Activated T-cell treated with anti-CD3 and anti-CD28 coated beads, Interleukin-2, amount 50 U/mL, for 4 hours (primary cell): ENCODE measurements around the gene PCAT6. TPM values are rescaled to one million over a fixed set of nuclear protein-coding genes. Genes with fewer than 3 reads are reported as not detected.

ENCODE experiments used
- ATAC-seq, 2 donors: fragments of 200-7000 bp; cut with Tn5 transposase; one replicate each; pipeline ENCODE4 v1.10.0; 2021
- DNase-seq: peaks from one replicate; pipeline ENCODE4 v3.0.0-alpha.2; 2020
- H3K27me3 Mint-ChIP-seq: one replicate; pipeline ENCODE4 v1.8.0; 2021; ENCODE audit warnings: low read depth, mixed read lengths
- H3K36me3 Mint-ChIP-seq: one replicate; pipeline ENCODE4 v1.8.0; 2022; ENCODE audit warnings: mixed read lengths; ENCODE audit not compliant: insufficient read depth
- H3K4me1 Mint-ChIP-seq: one replicate; pipeline ENCODE4 v1.8.0; 2021; ENCODE audit warnings: low read depth, mixed read lengths
- H3K4me3 Mint-ChIP-seq: one replicate; pipeline ENCODE4 v1.8.0; 2021; ENCODE audit warnings: mild to moderate bottlenecking, moderate library complexity, mixed read lengths
- H3K9me3 Mint-ChIP-seq: one replicate; pipeline ENCODE4 v1.8.0; 2021; ENCODE audit warnings: mixed read lengths
- total RNA-seq, 3 donors: library from RNA; stranded (reverse); gene quantifications; one replicate each; pipeline ENCODE4 v1.2.1, GENCODE V29; 2021

Gene PCAT6
- total RNA-seq, 3 donors from 2014 or later, result 0.48 TPM; not detected in 2

DNA sequence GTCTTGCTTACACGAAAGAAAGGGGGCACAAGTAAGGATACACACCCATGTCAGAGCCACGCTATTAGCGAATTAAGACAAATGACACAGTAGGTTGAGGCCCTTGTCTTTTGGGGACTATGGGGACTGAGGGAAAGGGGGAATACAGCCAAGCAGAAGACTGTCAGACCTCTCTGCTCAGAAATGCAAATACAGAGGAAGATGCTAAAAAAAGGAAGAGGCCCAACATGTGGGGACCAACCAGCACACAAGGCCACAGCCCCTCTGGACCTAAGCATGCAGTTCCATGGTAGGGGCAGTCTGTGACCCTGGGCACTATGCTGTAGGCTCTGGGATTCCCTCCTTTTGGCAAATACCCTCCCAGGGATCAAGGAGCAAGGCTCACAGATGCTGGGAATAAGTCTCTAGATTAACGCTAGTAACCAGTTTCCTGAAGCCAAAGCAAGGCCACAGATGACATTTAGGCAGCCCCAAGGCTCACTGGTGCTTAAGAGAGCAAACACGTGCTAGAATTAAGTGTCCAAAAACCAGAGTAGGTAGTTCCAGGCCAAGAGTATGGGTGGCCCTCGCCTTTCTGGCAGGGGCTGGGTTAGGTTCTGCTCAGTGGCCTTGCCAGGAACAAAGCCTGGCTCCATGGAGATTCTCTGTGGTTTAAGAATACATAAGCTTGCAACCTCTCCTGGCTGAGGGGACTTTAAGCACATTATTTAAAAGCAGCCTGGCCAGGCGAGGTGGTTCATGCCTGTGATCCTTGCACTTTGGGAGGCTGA, 40.0 kb downstream of the PCAT6 start:
- ATAC-seq (no peak), DNase-seq (no peak)
- no peak overlapping the region for H3K4me3 Mint-ChIP-seq
- no peaks in the 10 kb centered on the region for H3K27me3 Mint-ChIP-seq
- no peaks in the 10 kb centered on the region for H3K36me3 Mint-ChIP-seq
- H3K4me1 Mint-ChIP-seq, result no peaks in the 10 kb centered on the region
- no peaks in the 10 kb centered on the region for H3K9me3 Mint-ChIP-seq

DNA sequence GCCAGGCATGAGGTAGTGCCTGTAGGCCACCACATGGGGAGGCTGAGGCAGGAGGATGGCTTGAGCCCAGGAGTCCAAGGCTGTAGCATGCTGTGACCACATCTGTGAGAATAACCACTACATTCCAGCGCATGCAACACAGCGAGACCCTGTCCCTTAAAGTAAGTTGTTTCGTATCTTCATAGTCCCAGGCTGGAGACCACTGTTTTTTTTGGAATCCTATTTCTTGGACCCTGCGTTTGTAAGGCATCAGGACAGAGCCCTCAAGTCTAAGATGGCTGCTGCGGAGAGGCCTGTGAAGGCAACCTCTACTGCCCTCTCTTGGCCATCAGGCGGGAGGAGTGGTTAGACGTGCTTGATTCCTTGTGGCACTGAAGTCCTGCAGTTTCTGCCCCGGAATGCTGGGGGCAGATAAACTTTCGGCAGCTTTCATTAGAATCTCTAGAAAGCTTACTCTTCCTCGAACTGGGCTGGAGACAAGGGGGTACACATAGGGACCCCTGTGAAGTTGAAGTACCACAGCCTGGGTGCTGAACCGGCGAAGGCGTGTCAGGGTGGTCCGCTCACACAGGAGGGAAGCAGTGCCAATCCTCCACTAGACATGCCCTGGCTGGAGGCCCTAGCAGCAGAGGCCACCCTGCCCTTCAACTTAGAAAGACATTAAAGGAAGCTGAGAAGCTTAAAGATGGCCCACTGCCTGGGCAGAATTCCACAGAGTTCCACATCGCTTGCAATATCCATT, 41.6 kb downstream of the PCAT6 start:
- Mint-ChIP-seq H3K4me1 (no peaks in the 10 kb centered on the region), H3K27me3 (no peaks in the 10 kb centered on the region), H3K4me3 (no peak overlapping the region), H3K36me3 (no peaks in the 10 kb centered on the region), H3K9me3 (no peaks in the 10 kb centered on the region)
- DNase-seq, result peak; percentile 29
- ATAC-seq, result peak; percentile 77 to 82

DNA sequence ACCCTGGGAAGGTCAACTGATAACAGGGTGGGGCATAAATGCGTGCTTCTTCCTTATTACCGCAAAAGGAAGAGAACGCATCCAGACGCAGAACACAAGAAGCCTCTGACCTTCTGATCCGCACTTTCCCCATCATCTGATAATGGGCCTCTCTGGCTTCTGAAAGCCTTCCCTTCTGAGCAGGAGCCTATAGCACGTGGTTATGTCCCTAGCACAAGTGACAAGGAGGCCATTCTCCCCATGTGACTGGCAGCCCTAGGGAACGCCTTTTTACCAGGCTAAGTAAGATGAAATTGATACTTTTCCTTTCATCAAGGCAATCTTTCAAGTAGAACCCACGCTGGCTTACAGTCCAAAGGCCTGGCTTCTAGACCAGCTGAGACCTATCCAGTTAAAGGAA, 44.0 kb downstream of the PCAT6 start:
- Mint-ChIP-seq H3K27me3 (peaks cover 4% of the 10 kb centered on the region), H3K36me3 (no peaks in the 10 kb centered on the region), H3K9me3 (no peaks in the 10 kb centered on the region), H3K4me1 (peaks cover 2% of the 10 kb centered on the region), H3K4me3 (no peak overlapping the region)
- DNase-seq (no peak), ATAC-seq (no peak)

DNA sequence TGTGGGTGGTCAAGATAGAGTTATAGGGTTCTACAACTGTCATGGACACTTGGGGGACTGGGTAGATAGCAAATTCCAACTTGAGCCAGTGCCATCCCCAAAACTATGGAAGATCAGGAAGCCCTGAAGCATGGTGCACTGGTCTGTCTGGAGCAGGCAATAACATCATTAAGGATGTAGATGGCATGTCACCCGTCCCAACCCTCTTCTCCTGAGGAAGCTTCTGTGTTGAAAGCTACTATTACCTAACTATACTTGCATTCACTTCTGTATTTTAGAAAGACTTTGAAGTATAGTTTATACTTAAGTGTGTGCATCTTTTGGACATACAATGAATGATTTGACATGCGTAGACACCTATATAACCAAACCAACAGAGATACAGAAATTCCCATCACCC, 45.3 kb downstream of the PCAT6 start:
- DNase-seq, result no peak
- Mint-ChIP-seq H3K4me1 (peaks cover 5% of the 10 kb centered on the region), H3K4me3 (no peak overlapping the region), H3K27me3 (peaks cover 14% of the 10 kb centered on the region), H3K9me3 (no peaks in the 10 kb centered on the region), H3K36me3 (no peaks in the 10 kb centered on the region)
- no peak for ATAC-seq

DNA sequence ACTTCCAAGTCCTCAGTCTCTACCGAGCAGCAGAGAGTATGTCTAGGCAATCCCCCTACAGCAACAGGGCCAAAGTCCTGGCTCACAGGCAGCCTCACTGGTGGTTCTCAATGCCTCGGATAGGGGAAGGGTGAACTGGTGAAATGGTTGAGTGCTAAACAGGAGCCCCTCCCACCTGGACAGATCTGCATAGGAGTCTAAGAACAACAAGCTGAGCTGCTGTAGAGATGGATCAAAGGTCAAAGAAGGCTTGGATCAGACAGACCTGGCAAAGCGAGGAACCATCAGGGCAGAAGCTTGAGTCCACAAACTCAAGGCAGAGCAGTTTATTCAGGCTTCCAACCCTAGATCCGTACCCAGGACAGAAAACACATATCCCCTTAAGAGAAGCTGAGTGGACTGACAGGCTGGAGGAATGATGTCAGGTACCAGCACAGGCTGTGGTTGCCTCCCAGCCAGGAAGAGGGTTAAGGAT, 46.4 kb downstream of the PCAT6 start:
- DNase-seq (no peak), ATAC-seq (no peak)
- H3K36me3 Mint-ChIP-seq, result no peaks in the 10 kb centered on the region
- no peak overlapping the region for H3K4me3 Mint-ChIP-seq
- H3K27me3 Mint-ChIP-seq, result peaks cover 26% of the 10 kb centered on the region
- H3K9me3 Mint-ChIP-seq, result no peaks in the 10 kb centered on the region
- peaks cover 15% of the 10 kb centered on the region for H3K4me1 Mint-ChIP-seq

DNA sequence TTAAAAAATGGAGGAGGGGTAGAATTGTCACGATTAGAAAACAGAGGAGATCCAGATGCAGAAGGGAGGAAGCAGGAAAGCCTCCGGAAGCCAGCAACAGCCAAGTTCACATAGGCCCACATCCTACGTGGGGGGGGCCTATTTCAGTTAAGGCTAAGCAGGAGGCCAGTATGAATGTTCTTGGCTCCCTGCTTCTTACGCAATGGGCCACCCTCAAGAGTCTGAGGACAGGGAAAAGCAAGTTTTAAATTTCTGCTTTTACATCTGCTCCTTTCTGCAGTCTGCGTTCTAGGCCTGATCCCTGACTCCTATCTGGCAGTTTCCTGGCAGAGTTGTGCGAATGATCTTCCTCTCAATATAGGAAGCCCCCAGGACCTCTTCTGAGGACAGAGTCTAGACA, 47.6 kb downstream of the PCAT6 start:
- Mint-ChIP-seq H3K36me3 (no peaks in the 10 kb centered on the region), H3K4me1 (peaks cover 15% of the 10 kb centered on the region), H3K27me3 (peaks cover 35% of the 10 kb centered on the region), H3K4me3 (no peak overlapping the region), H3K9me3 (no peaks in the 10 kb centered on the region)
- no peak for DNase-seq
- ATAC-seq, result no peak

DNA sequence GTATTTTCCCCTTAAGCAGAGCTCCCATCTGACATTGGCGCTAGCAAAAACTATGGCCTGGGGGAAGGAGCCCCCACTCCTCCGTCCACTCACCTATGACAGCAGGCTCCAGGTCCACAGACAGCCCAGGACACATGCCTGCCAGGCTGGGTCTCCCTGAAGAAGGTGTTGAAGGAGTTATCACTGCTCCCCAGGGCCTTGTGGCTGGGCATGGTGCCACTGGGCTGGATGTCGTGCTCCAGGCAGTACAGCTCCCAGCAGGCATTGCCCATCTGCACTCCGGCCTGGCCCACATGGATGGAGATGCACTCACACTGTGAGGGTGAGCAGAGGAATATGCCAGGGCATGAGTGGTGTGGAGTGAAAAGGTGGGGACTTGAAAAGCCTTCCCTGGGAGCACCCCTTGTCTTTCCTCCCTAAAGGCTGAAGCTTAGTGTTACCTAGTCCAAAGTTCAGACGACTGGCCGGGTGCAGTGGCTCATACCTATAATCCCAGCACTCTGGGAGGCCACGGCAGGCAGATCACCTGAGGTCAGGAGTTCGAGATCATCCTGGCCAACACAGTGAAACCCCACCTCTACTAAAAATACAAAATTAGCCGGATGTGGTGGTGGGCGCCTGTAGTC, 48.1 kb downstream of the PCAT6 start:
- no peak for DNase-seq
- H3K4me3 Mint-ChIP-seq, result no peak overlapping the region
- no peaks in the 10 kb centered on the region for H3K36me3 Mint-ChIP-seq
- H3K9me3 Mint-ChIP-seq, result no peaks in the 10 kb centered on the region
- peaks cover 40% of the 10 kb centered on the region for H3K27me3 Mint-ChIP-seq
- ATAC-seq, result no peak
- H3K4me1 Mint-ChIP-seq, result peaks cover 15% of the 10 kb centered on the region

DNA sequence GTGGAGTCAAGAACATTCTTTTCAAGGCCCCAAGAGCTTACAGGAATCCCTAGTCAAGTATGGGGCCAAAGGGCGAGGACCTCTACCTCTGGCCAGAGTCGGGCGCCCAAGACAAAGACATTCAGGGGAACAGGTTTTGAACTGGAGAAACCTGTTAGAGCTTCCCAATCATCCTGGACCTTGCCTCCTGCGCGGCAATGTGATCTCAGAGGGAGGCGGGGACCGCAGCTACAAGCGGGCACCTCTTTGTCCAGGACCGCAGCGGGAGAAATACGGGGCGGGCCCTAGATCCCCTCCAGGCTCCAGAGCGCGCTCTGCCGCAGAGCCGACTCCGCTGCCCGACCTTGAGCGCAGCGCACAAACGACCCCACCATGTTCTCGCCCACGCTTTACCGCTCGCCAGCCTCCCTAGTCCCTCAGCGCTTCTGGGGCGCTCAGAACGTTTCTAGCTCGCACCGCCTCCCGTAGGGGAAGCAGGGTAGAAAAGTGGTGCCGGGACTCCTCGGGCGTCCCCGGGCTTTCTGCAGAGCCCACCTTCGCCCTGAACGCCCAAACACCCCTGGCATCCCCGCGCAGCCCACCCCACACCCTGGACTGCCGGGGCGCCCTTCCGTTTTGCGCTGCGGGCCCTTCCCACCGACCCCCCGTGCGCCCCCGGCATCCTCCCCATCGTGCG, 50.1 kb downstream of the PCAT6 start:
- Mint-ChIP-seq H3K27me3 (peaks cover 53% of the 10 kb centered on the region), H3K9me3 (no peaks in the 10 kb centered on the region), H3K4me1 (peaks cover 15% of the 10 kb centered on the region), H3K36me3 (no peaks in the 10 kb centered on the region), H3K4me3 (peak overlapping the region; percentile 79)
- ATAC-seq, result peak; percentile 70 to 74
- peak; percentile 33 for DNase-seq

Other genes starting within 250 kb of the PCAT6 start
- not detected for gene SYT2, start 100.5 kb upstream of the PCAT6 start, total RNA-seq
- 10 to 100 TPM; 19.4 to 36.0 (median 28.9) TPM for gene KDM5B, start 2.5 kb upstream of the PCAT6 start, total RNA-seq
- 10 to 100 TPM in 2 of 3 donors, 1 to 10 TPM in 1; 9.7 to 10.3 (median 10.2) TPM for gene RABIF, start 78.2 kb downstream of the PCAT6 start, total RNA-seq
- 10 to 100 TPM; 31.1 to 32.5 (median 32.3) TPM for gene KLHL12, start 116.3 kb downstream of the PCAT6 start, total RNA-seq
- 10 to 100 TPM; 85.7 to 94.1 (median 90.7) TPM for gene ADIPOR1, start 147.4 kb downstream of the PCAT6 start, total RNA-seq
- 10 to 100 TPM; 28.9 to 36.4 (median 32.5) TPM for gene CYB5R1, start 156.3 kb downstream of the PCAT6 start, total RNA-seq
- gene TMEM183A, start 196.4 kb downstream of the PCAT6 start, total RNA-seq, result 10 to 100 TPM; 82.3 to 85.8 (median 85.6) TPM
- 1 to 10 TPM in 1 of 3 donors, under 1 TPM in 2; 0.37 to 1.2 (median 0.82) TPM for gene PPFIA4, start 215.5 kb downstream of the PCAT6 start, total RNA-seq